Astrocyte (in vitro differentiated cells and primary cell): ENCODE measurements around the gene C1GALT1. TPM values are rescaled to one million over a fixed set of nuclear protein-coding genes. Genes with fewer than 3 reads are reported as not detected.

Source experiments
- DNase-seq: peaks from one replicate; pipeline ENCODE4 v3.0.0-alpha.2; 2010; ENCODE audit warnings: low read depth
- FAIRE-seq: peaks from 2 replicates; lab custom pipeline; 2011; peaks lifted over from hg19 to GRCh38; lab: Jason Lieb, UNC
- H2AFZ ChIP-seq: 2 replicates; pipeline ENCODE4 v1.6.0; 2012; ENCODE audit warnings: low read depth, low read length, inconsistent platforms
- H3K27ac ChIP-seq: 2 replicates; pipeline ENCODE4 v1.5.1; 2011; ENCODE audit warnings: low read depth, low read length, inconsistent platforms
- H3K27me3 ChIP-seq: 2 replicates; pipeline ENCODE4 v1.6.0; 2011; ENCODE audit warnings: low read length, inconsistent platforms; ENCODE audit not compliant: insufficient read depth
- H3K36me3 ChIP-seq: 2 replicates; pipeline ENCODE4 v1.5.1; 2011; ENCODE audit warnings: low read length, inconsistent platforms; ENCODE audit not compliant: insufficient read depth
- H3K4me1 ChIP-seq: 2 replicates; pipeline ENCODE4 v1.5.1; 2011; ENCODE audit warnings: low read length, inconsistent platforms; ENCODE audit not compliant: insufficient read depth
- H3K4me2 ChIP-seq: 2 replicates; pipeline ENCODE4 v1.6.0; 2012; ENCODE audit warnings: low read length, inconsistent platforms
- H3K4me3 ChIP-seq: 2 replicates; pipeline ENCODE4 v1.5.1; 2011; ENCODE audit warnings: low read depth, mild to moderate bottlenecking, low read length, inconsistent platforms; ENCODE audit not compliant: insufficient read depth
- H3K79me2 ChIP-seq: 2 replicates; pipeline ENCODE4 v1.6.0; 2012; ENCODE audit warnings: mild to moderate bottlenecking, low read length, inconsistent platforms; ENCODE audit not compliant: insufficient read depth
- H3K9ac ChIP-seq: 2 replicates; pipeline ENCODE4 v1.6.0; 2012; ENCODE audit warnings: mild to moderate bottlenecking, low read length, inconsistent platforms
- H3K9me3 ChIP-seq: 2 replicates; pipeline ENCODE4 v1.5.1; 2012; ENCODE audit warnings: low read depth, mild to moderate bottlenecking, low read length, inconsistent platforms; ENCODE audit not compliant: insufficient read depth
- H4K20me1 ChIP-seq: 2 replicates; pipeline ENCODE4 v1.6.0; 2012; ENCODE audit warnings: low read length, inconsistent platforms; ENCODE audit not compliant: insufficient read depth
- H3K27ac Mint-ChIP-seq: one replicate; pipeline ENCODE4 v1.8.0; 2021; ENCODE audit warnings: mild to moderate bottlenecking, mixed read lengths; ENCODE audit not compliant: unreplicated experiment
- H3K27me3 Mint-ChIP-seq: one replicate; pipeline ENCODE4 v1.8.0; 2021; ENCODE audit warnings: low read depth, mixed read lengths; ENCODE audit not compliant: unreplicated experiment
- H3K36me3 Mint-ChIP-seq: one replicate; pipeline ENCODE4 v1.8.0; 2021; ENCODE audit warnings: low read depth, mixed read lengths; ENCODE audit not compliant: unreplicated experiment
- H3K4me1 Mint-ChIP-seq: one replicate; pipeline ENCODE4 v1.8.0; 2021; ENCODE audit warnings: low read depth, mixed read lengths; ENCODE audit not compliant: unreplicated experiment
- H3K4me3 Mint-ChIP-seq: one replicate; pipeline ENCODE4 v1.8.0; 2021; ENCODE audit warnings: mild to moderate bottlenecking, moderate library complexity, mixed read lengths; ENCODE audit not compliant: unreplicated experiment
- H3K9me3 Mint-ChIP-seq: one replicate; pipeline ENCODE4 v1.8.0; 2021; ENCODE audit warnings: mild to moderate bottlenecking, mixed read lengths; ENCODE audit not compliant: unreplicated experiment
- EZH2 ChIP-seq: IDR thresholded peaks from 2 replicates; pipeline ENCODE4 v1.6.1; 2012; ENCODE audit warnings: mild to moderate bottlenecking, low read length, inconsistent platforms; ENCODE audit not compliant: insufficient read depth
- total RNA-seq: library from RNA; stranded (reverse); gene quantifications from 2 replicates; pipeline ENCODE4 v1.2.1, GENCODE V29; 2021
- TF ChIP-seq, protein P1 (sequence below): IDR thresholded peaks from 2 replicates; pipeline ENCODE4 v1.5.1; 2011; ENCODE audit warnings: low read depth, mild to moderate bottlenecking, inconsistent platforms, low read length, moderate library complexity; ENCODE audit not compliant: insufficient read depth

C1GALT1 gene
- total RNA-seq, 1 donor from 2014 or later: 40.0 TPM

DNA sequence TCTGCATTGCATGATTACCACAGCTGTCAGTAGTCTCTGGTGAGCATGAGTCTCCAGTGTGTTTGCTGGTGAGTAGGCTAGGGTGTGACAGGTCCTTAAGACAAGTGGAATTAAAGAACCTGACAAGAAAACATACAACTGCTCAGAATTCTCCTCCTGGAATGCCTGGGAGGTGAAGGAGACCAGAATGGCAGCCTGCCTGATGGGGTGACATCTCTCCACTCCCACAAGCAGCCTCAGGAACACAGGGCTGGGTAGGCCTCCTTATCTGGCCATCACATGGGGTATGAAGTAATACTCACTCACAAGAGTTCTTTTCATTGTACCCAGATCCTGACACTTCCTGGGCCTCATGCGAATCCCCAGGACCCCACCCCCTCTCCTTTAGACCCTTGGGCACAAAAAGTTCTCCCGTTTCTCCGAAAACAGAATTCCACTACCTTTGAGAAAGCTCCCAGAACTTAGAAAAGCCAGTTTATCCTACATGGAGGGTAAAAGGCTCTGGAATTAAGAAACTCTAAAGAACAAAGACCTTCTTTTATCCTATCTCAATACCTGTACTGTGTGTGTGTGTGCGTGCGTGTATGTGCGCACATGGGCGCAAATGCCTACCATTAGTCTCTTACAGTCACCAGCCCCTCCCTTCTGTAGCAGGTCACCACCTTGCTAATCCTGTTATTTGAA lies 33.4 kb upstream of the C1GALT1 start:
- Mint-ChIP-seq H3K4me1 (no peaks in the 10 kb centered on the region), H3K27me3 (no peaks in the 10 kb centered on the region), H3K4me3 (no peak overlapping the region), H3K9me3 (peaks cover 9% of the 10 kb centered on the region), H3K27ac (no peak overlapping the region), H3K36me3 (no peaks in the 10 kb centered on the region)
- no peaks in the 10 kb centered on the region for H3K36me3 ChIP-seq
- H3K4me1 ChIP-seq: no peaks in the 10 kb centered on the region
- H2AFZ ChIP-seq: no peak overlapping the region
- H3K79me2 ChIP-seq: no peaks in the 10 kb centered on the region
- DNase-seq (peak; percentile 2), FAIRE-seq (no peak)
- H3K27me3 ChIP-seq: no peaks in the 10 kb centered on the region
- H3K27ac ChIP-seq: no peak overlapping the region
- TF ChIP-seq EZH2: no peak
- TF ChIP-seq, protein P1, sequence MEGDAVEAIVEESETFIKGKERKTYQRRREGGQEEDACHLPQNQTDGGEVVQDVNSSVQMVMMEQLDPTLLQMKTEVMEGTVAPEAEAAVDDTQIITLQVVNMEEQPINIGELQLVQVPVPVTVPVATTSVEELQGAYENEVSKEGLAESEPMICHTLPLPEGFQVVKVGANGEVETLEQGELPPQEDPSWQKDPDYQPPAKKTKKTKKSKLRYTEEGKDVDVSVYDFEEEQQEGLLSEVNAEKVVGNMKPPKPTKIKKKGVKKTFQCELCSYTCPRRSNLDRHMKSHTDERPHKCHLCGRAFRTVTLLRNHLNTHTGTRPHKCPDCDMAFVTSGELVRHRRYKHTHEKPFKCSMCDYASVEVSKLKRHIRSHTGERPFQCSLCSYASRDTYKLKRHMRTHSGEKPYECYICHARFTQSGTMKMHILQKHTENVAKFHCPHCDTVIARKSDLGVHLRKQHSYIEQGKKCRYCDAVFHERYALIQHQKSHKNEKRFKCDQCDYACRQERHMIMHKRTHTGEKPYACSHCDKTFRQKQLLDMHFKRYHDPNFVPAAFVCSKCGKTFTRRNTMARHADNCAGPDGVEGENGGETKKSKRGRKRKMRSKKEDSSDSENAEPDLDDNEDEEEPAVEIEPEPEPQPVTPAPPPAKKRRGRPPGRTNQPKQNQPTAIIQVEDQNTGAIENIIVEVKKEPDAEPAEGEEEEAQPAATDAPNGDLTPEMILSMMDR: no peak
- no peaks in the 10 kb centered on the region for H4K20me1 ChIP-seq
- peaks cover 6% of the 10 kb centered on the region for H3K9me3 ChIP-seq
- no peak overlapping the region for H3K9ac ChIP-seq
- no peak overlapping the region for H3K4me2 ChIP-seq
- H3K4me3 ChIP-seq: no peak overlapping the region

DNA sequence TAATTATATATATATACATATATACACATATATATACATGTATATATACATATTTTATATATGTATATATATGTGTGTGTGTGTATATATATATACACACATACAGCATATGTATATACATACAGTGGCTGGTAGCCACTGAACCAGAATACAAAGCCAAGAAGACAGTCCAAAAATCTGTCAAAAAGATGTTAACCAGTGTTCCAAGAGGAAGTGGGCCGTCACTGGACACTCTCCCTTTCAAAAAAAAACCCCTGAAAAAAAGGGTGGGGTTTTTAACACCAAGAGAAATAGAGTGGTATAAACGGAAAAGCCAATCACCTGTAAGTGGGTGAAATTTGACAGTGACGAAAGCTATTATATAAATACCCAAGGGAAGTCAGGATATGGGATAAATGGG lies 31.1 kb upstream of the C1GALT1 start:
- H3K9me3 ChIP-seq: peaks cover 8% of the 10 kb centered on the region
- TF ChIP-seq, protein P1: no peak
- no peak for TF ChIP-seq EZH2
- H3K4me1 ChIP-seq: no peaks in the 10 kb centered on the region
- no peak for FAIRE-seq
- Mint-ChIP-seq H3K4me3 (no peak overlapping the region), H3K27me3 (no peaks in the 10 kb centered on the region), H3K4me1 (peaks cover 2% of the 10 kb centered on the region), H3K36me3 (no peaks in the 10 kb centered on the region), H3K27ac (no peak overlapping the region), H3K9me3 (peaks cover 4% of the 10 kb centered on the region)
- no peaks in the 10 kb centered on the region for H3K27me3 ChIP-seq
- no peak overlapping the region for H3K4me3 ChIP-seq
- no peak for DNase-seq
- no peaks in the 10 kb centered on the region for H3K36me3 ChIP-seq
- no peaks in the 10 kb centered on the region for H3K79me2 ChIP-seq
- no peak overlapping the region for H3K27ac ChIP-seq
- H4K20me1 ChIP-seq: no peaks in the 10 kb centered on the region
- H2AFZ ChIP-seq: no peak overlapping the region
- H3K9ac ChIP-seq: no peak overlapping the region
- no peak overlapping the region for H3K4me2 ChIP-seq

DNA sequence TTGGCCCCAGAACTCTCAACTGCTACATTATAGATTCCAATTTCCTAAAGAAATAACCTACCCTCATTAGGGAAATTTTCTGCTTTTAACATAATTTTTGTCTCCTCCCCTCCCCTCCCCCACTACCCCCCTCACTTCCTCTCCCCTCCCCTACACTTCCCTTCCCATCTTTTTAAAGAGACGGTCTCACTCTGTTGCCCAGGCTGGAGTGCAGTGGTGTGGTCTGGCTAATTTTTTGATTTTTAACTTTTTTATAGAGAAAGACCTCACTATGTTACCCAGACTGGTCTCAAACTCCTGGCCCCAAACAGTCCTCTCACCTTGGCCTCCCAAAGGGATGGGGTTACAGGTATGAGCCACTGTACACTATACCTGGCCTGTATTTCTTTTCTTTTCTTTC lies 30.5 kb upstream of the C1GALT1 start:
- Mint-ChIP-seq H3K27me3 (no peaks in the 10 kb centered on the region), H3K27ac (no peak overlapping the region), H3K9me3 (peaks cover 4% of the 10 kb centered on the region), H3K4me3 (no peak overlapping the region), H3K36me3 (no peaks in the 10 kb centered on the region), H3K4me1 (peaks cover 6% of the 10 kb centered on the region)
- Histone ChIP-seq H3K4me1 (peaks cover 4% of the 10 kb centered on the region), H3K36me3 (no peaks in the 10 kb centered on the region), H3K27me3 (no peaks in the 10 kb centered on the region), H3K79me2 (no peaks in the 10 kb centered on the region), H3K4me3 (no peak overlapping the region), H4K20me1 (no peaks in the 10 kb centered on the region), H3K9me3 (peaks cover 8% of the 10 kb centered on the region), H3K9ac (no peak overlapping the region), H3K4me2 (no peak overlapping the region), H3K27ac (no peak overlapping the region), H2AFZ (no peak overlapping the region)
- DNase-seq (no peak), FAIRE-seq (no peak)
- no peak for TF ChIP-seq EZH2
- TF ChIP-seq, protein P1: no peak
